H9 (cell line): ENCODE results near the gene GRAMD1B. TPM values are rescaled to one million over a fixed set of nuclear protein-coding genes. Genes with fewer than 3 reads are reported as not detected.

Source experiments
- DNase-seq: peaks from one replicate; pipeline ENCODE4 v3.0.0-alpha.2; 2017
- H2AFZ ChIP-seq: one replicate; pipeline ENCODE4 v1.6.1; 2013; ENCODE audit warnings: mild to moderate bottlenecking, low read length, control low read depth, moderate library complexity
- H2AK5ac ChIP-seq: 2 replicates; pipeline ENCODE4 v1.6.1; 2013; ENCODE audit warnings: low read length, control low read depth, mixed read lengths; ENCODE audit not compliant: insufficient read length
- H2BK120ac ChIP-seq: one replicate; pipeline ENCODE4 v1.6.1; 2013; ENCODE audit warnings: low read depth, mild to moderate bottlenecking, low read length, control low read depth, inconsistent platforms; ENCODE audit not compliant: poor library complexity, severe bottlenecking
- H2BK12ac ChIP-seq: 2 replicates; pipeline ENCODE4 v1.6.1; 2013; ENCODE audit warnings: low read length, control low read depth, mixed read lengths, low read depth; ENCODE audit not compliant: insufficient read length
- H2BK15ac ChIP-seq: 2 replicates; pipeline ENCODE4 v1.6.1; 2013; ENCODE audit warnings: low read depth, low read length, control low read depth
- H2BK20ac ChIP-seq: one replicate; pipeline ENCODE4 v1.6.1; 2013; ENCODE audit warnings: low read depth, mild to moderate bottlenecking, low read length, control low read depth, inconsistent platforms; ENCODE audit not compliant: poor library complexity, severe bottlenecking
- H2BK5ac ChIP-seq: 2 replicates; pipeline ENCODE4 v1.6.1; 2013; ENCODE audit warnings: low read length, control low read depth, mixed read lengths; ENCODE audit not compliant: insufficient read length
- H3K14ac ChIP-seq: 2 replicates; pipeline ENCODE4 v1.6.1; 2013; ENCODE audit warnings: low read length, control low read depth; ENCODE audit not compliant: insufficient read depth
- H3K18ac ChIP-seq: 2 replicates; pipeline ENCODE4 v1.6.1; 2013; ENCODE audit warnings: low read depth, mild to moderate bottlenecking, mixed read lengths, low read length, control low read depth; ENCODE audit not compliant: insufficient read length
- H3K23ac ChIP-seq: 2 replicates; pipeline ENCODE4 v1.6.1; 2013; ENCODE audit warnings: low read length, control low read depth, mixed read lengths, low read depth; ENCODE audit not compliant: insufficient read length
- H3K23me2 ChIP-seq: 2 replicates; pipeline ENCODE4 v1.6.1; 2013; ENCODE audit warnings: low read depth, mild to moderate bottlenecking, mixed read lengths, low read length, control low read depth; ENCODE audit not compliant: insufficient read length, poor library complexity, severe bottlenecking
- H3K27ac ChIP-seq: 2 replicates; pipeline ENCODE4 v1.5.1; 2013; ENCODE audit warnings: low read length, control low read depth, mixed read lengths, low read depth; ENCODE audit not compliant: insufficient read length
- H3K27me3 ChIP-seq: 2 replicates; pipeline ENCODE4 v1.6.1; 2013; ENCODE audit warnings: low read length, control low read depth, inconsistent platforms; ENCODE audit not compliant: insufficient read depth
- H3K4ac ChIP-seq: 2 replicates; pipeline ENCODE4 v1.6.1; 2013; ENCODE audit warnings: low read depth, mild to moderate bottlenecking, control low read depth, inconsistent platforms, low read length, moderate library complexity
- H3K4me1 ChIP-seq: 2 replicates; pipeline ENCODE4 v1.6.1; 2013; ENCODE audit warnings: low read length, control low read depth, inconsistent platforms; ENCODE audit not compliant: insufficient read depth
- H3K4me2 ChIP-seq: 2 replicates; pipeline ENCODE4 v1.6.1; 2013; ENCODE audit warnings: low read length, control low read depth, mixed read lengths; ENCODE audit not compliant: insufficient read length, insufficient read depth
- H3K56ac ChIP-seq: 2 replicates; pipeline ENCODE4 v1.6.1; 2013; ENCODE audit warnings: low read depth, mild to moderate bottlenecking, mixed read lengths, low read length, control low read depth; ENCODE audit not compliant: insufficient read length
- H3K79me1 ChIP-seq: 2 replicates; pipeline ENCODE4 v1.6.1; 2013; ENCODE audit warnings: low read depth, mild to moderate bottlenecking, moderate library complexity, low read length, control low read depth, inconsistent platforms; ENCODE audit not compliant: insufficient read depth, poor library complexity, severe bottlenecking
- H3K79me2 ChIP-seq: 2 replicates; pipeline ENCODE4 v1.6.1; 2013; ENCODE audit warnings: low read length, control low read depth, inconsistent platforms; ENCODE audit not compliant: insufficient read depth
- H3K9ac ChIP-seq: 2 replicates; pipeline ENCODE4 v1.6.1; 2013; ENCODE audit warnings: low read length, control low read depth, mixed read lengths; ENCODE audit not compliant: insufficient read length; ENCODE audit errors: extremely low read depth
- H3K9me3 ChIP-seq: one replicate; pipeline ENCODE4 v1.6.1; 2013; ENCODE audit warnings: low read depth, low read length, inconsistent platforms; ENCODE audit not compliant: control insufficient read depth
- H3T11ph ChIP-seq: one replicate; pipeline ENCODE4 v1.6.1; 2013; ENCODE audit warnings: mild to moderate bottlenecking, low read length, control low read depth, inconsistent platforms
- H4K20me1 ChIP-seq: one replicate; pipeline ENCODE4 v1.6.1; 2013; ENCODE audit not compliant: control insufficient read depth, insufficient read length, insufficient read depth
- H4K5ac ChIP-seq: 2 replicates; pipeline ENCODE4 v1.6.1; 2013; ENCODE audit warnings: low read depth, mild to moderate bottlenecking, mixed read lengths, low read length, control low read depth; ENCODE audit not compliant: insufficient read length
- H4K8ac ChIP-seq: replicated peaks from 2 replicates; pipeline ENCODE4 v1.6.1; 2013; ENCODE audit warnings: low read length, control low read depth, mixed read lengths, low read depth; ENCODE audit not compliant: insufficient read length
- H4K91ac ChIP-seq: 2 replicates; pipeline ENCODE4 v1.6.1; 2013; ENCODE audit warnings: low read depth, mild to moderate bottlenecking, moderate library complexity, mixed read lengths, low read length, control low read depth; ENCODE audit not compliant: insufficient read length
- H3K27ac Mint-ChIP-seq, 3 experiments: 2 replicates in 2 of 3; 3 replicates in 1 of 3; pipeline ENCODE4 v1.8.0; 2020 to 2021; ENCODE audit warnings: mixed read lengths in 3 of 3, mild to moderate bottlenecking in 1 of 3, moderate library complexity in 1 of 3
- H3K27me3 Mint-ChIP-seq: 2 replicates; pipeline ENCODE4 v1.8.0; 2021; ENCODE audit warnings: low read depth, mild to moderate bottlenecking, moderate library complexity, mixed read lengths
- H3K36me3 Mint-ChIP-seq, 3 experiments: 2 replicates in 2 of 3; 3 replicates in 1 of 3; pipeline ENCODE4 v1.8.0; 2020 to 2021; ENCODE audit warnings: low read depth in 3 of 3, mixed read lengths in 3 of 3; ENCODE audit not compliant: insufficient read depth in 1 of 3
- H3K4me1 Mint-ChIP-seq, 2 experiments: 2 replicates each; pipeline ENCODE4 v1.8.0; 2020; ENCODE audit warnings: mixed read lengths in 2 of 2
- H3K4me3 Mint-ChIP-seq, 2 experiments: 2 replicates in 1 of 2; 3 replicates in 1 of 2; pipeline ENCODE4 v1.8.0; 2020 to 2021; ENCODE audit warnings: mild to moderate bottlenecking in 2 of 2, mixed read lengths in 2 of 2, moderate library complexity in 1 of 2
- H3K9me3 Mint-ChIP-seq, 2 experiments: 2 replicates in 1 of 2; 3 replicates in 1 of 2; pipeline ENCODE4 v1.8.0; 2020; ENCODE audit warnings: mild to moderate bottlenecking in 2 of 2, mixed read lengths in 2 of 2, moderate library complexity in 1 of 2
- WGBS: extraction: QIAGEN DNeasy Blood & Tissue Kit; methylation state at CpG from one replicate; pipeline ENCODE4 v1.1.7; 2013; ENCODE audit warnings: missing lambda C conversion rate, low lambda C conversion rate, mixed read lengths; ENCODE audit not compliant: insufficient read length; ENCODE audit errors: extremely low coverage; 5-methylcytosine and 5-hydroxymethylcytosine counted together
- total RNA-seq: library from RNA; stranded (reverse); gene quantifications from 2 replicates; pipeline ENCODE4 v1.2.1, GENCODE V29; 2021
- TF ChIP-seq, protein P1 (sequence below): fragments of 200-600 bp; sonication (generic); conservative IDR thresholded peaks from 3 replicates; pipeline ENCODE4 v1.8.0; 2021; ENCODE audit warnings: antibody characterized with exemption, mild to moderate bottlenecking

GRAMD1B gene
- total RNA-seq, 1 experiment from 2014 or later, result 25.9 TPM

DNA sequence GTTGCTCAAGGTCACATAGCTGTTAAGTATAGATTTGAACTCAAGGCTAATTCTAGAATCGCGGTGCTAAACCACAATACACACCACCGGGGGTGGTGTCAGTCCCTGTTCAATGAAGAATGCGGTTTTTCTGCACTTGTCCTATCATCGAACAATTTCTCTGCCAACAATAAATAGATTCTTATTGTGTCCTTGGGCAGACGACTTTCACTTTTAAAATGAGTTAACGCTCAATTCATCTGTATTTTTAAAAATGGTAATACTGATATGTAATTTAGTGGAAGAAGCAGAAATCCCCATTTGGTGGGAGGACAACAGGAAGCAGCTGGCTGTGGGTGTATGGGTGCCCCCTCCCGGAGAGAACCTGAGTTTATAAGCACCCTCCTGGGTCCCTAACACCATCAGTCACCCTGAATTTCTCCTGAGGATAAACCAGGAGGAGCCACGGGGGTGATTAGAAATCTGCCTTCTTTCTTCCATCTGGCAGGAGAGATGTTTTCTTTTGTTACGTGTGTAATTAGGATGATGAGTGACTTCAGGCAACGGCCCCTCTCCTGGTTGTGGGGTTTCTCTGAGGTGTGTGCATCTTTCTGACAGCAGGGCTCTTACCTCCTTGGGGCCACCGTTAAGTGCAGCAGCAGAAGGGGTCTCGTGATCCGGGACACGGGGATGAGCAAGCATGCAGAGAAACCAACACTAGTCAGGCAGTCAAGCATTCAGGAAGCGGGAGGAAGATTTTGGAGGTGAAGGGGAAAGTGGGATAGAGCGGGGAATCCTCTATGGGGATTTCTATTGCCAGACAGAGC, 87.7 kb downstream of the GRAMD1B start:
- no peak for DNase-seq
- Histone ChIP-seq H3K4ac (no peak overlapping the region), H4K8ac (no peak overlapping the region), H3K9ac (no peak overlapping the region), H3K14ac (no peak overlapping the region), H2BK20ac (no peak overlapping the region), H3K27me3 (no peaks in the 10 kb centered on the region), H3K79me2 (no peaks in the 10 kb centered on the region), H3K23me2 (no peaks in the 10 kb centered on the region), H3K18ac (no peak overlapping the region), H3K56ac (no peak overlapping the region), H2AFZ (no peak overlapping the region), H4K5ac (no peak overlapping the region), H4K91ac (no peak overlapping the region), H3K23ac (no peak overlapping the region), H4K20me1 (no peaks in the 10 kb centered on the region), H3K4me2 (no peak overlapping the region), H2AK5ac (no peak overlapping the region), H3K4me1 (peaks cover 14% of the 10 kb centered on the region; the same call in 1 of the 2 replicates), H2BK5ac (no peak overlapping the region), H3K79me1 (no peaks in the 10 kb centered on the region), H2BK120ac (peak overlapping the region; percentile 5), H3T11ph (no peak overlapping the region), H2BK15ac (no peak overlapping the region), H2BK12ac (no peak overlapping the region), H3K27ac (no peak overlapping the region), H3K9me3 (no peaks in the 10 kb centered on the region)
- TF ChIP-seq, protein P1, sequence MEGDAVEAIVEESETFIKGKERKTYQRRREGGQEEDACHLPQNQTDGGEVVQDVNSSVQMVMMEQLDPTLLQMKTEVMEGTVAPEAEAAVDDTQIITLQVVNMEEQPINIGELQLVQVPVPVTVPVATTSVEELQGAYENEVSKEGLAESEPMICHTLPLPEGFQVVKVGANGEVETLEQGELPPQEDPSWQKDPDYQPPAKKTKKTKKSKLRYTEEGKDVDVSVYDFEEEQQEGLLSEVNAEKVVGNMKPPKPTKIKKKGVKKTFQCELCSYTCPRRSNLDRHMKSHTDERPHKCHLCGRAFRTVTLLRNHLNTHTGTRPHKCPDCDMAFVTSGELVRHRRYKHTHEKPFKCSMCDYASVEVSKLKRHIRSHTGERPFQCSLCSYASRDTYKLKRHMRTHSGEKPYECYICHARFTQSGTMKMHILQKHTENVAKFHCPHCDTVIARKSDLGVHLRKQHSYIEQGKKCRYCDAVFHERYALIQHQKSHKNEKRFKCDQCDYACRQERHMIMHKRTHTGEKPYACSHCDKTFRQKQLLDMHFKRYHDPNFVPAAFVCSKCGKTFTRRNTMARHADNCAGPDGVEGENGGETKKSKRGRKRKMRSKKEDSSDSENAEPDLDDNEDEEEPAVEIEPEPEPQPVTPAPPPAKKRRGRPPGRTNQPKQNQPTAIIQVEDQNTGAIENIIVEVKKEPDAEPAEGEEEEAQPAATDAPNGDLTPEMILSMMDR, result no peak
- Mint-ChIP-seq H3K27ac (peak overlapping the region in 2 of 3 experiments; percentile 17 to 27; a peak in 4 of 7 replicates), H3K27me3 (no peaks in the 10 kb centered on the region), H3K4me1 (peaks cover 35 to 39% of the 10 kb centered on the region in 2 experiments), H3K9me3 (no peaks in the 10 kb centered on the region), H3K36me3 (peaks cover 0 to 4% (median 0%) of the 10 kb centered on the region in 3 experiments; a peak in 2 of 7 replicates), H3K4me3 (no peak overlapping the region)
- no CpG with 5 or more reads among the region's 17 CpGs for WGBS
